Measurements from ENCODE around the gene HNRNPA3.

HNRNPA3 gene

GRCh38 chr2:177165061-177165583 lies 47.5 kb upstream of the HNRNPA3 start:
- Histone ChIP-seq H4K20me1 (ENCODE audit: control insufficient read depth, insufficient read depth, low read depth, low read length) (no peaks in the 10 kb centered on the region), H3K9me2 (replicated peaks; ENCODE audit: control insufficient read depth, low read length) (no peaks in the 10 kb centered on the region), H3K4me1 (ENCODE audit: control insufficient read depth, low read length) (peaks cover 28% of the 10 kb centered on the region), H3K4me2 (ENCODE audit: low read length) (peak overlapping the region; percentile 99), H3K9me3 (ENCODE audit: control insufficient read depth, insufficient read depth, low read length) (no peaks in the 10 kb centered on the region), H3K79me2 (ENCODE audit: control insufficient read depth, low read length) (no peaks in the 10 kb centered on the region), H3K4me3 (ENCODE audit: low read length) (peak overlapping the region; percentile 74), H3K27me3 (ENCODE audit: control insufficient read depth, low read length) (peaks cover 4% of the 10 kb centered on the region; the same call in 1 of the 2 replicates), H3K27ac (ENCODE audit: low read depth, low read length) (peak overlapping the region; percentile 7; the same call in 1 of the 2 replicates), H3K36me3 (ENCODE audit: control insufficient read depth, low read length) (no peaks in the 10 kb centered on the region), H3F3A (ENCODE audit: control insufficient read depth, insufficient read depth) (peaks cover 6% of the 10 kb centered on the region; the same call in 1 of the 2 replicates)
- TF ChIP-seq EZH2phosphoT487 (IDR thresholded peaks at IDR 0.05; ENCODE audit: borderline replicate concordance, low read length), result no peak
- no peak for TF ChIP-seq CTCF (IDR thresholded peaks at IDR 0.05; ENCODE audit: low read depth, low read length, poor library complexity, severe bottlenecking)

- H3K9me2 ChIP-seq (replicated peaks; ENCODE audit: control insufficient read depth, low read length), result no peaks in the 10 kb centered on the region
- peak overlapping the region; percentile 28; the same call in 1 of the 2 replicates for H3K27ac ChIP-seq (ENCODE audit: low read depth, low read length)
- TF ChIP-seq EZH2phosphoT487 (IDR thresholded peaks at IDR 0.05; ENCODE audit: borderline replicate concordance, low read length) (no peak), CTCF (IDR thresholded peaks at IDR 0.05; ENCODE audit: low read depth, low read length, poor library complexity, severe bottlenecking) (no peak)
Observed at GRCh38 chr2:177165721-177166711, 46.6 kb upstream of the HNRNPA3 start.

GRCh38 chr2:177169810-177170514 lies 42.6 kb upstream of the HNRNPA3 start:
- Histone ChIP-seq H3K27me3 (ENCODE audit: control insufficient read depth, low read length) (peaks cover 6% of the 10 kb centered on the region; the same call in 1 of the 2 replicates), H3K9me2 (replicated peaks; ENCODE audit: control insufficient read depth, low read length) (no peaks in the 10 kb centered on the region), H3K36me3 (ENCODE audit: control insufficient read depth, low read length) (no peaks in the 10 kb centered on the region), H3F3A (ENCODE audit: control insufficient read depth, insufficient read depth) (peaks cover 4% of the 10 kb centered on the region; the same call in 1 of the 2 replicates), H4K20me1 (ENCODE audit: control insufficient read depth, insufficient read depth, low read depth, low read length) (no peaks in the 10 kb centered on the region), H3K79me2 (ENCODE audit: control insufficient read depth, low read length) (no peaks in the 10 kb centered on the region), H3K4me2 (ENCODE audit: low read length) (no peak overlapping the region), H3K9me3 (ENCODE audit: control insufficient read depth, insufficient read depth, low read length) (no peaks in the 10 kb centered on the region), H3K4me3 (ENCODE audit: low read length) (no peak overlapping the region), H3K27ac (ENCODE audit: low read depth, low read length) (no peak overlapping the region), H3K4me1 (ENCODE audit: control insufficient read depth, low read length) (peaks cover 19% of the 10 kb centered on the region)
- TF ChIP-seq EZH2phosphoT487 (IDR thresholded peaks at IDR 0.05; ENCODE audit: borderline replicate concordance, low read length) (no peak), CTCF (IDR thresholded peaks at IDR 0.05; ENCODE audit: low read depth, low read length, poor library complexity, severe bottlenecking) (no peak)

More at GRCh38 chr2:177165721-177166711, 46.6 kb upstream of the HNRNPA3 start:
- H3K9me3 ChIP-seq (ENCODE audit: control insufficient read depth, insufficient read depth, low read length), result no peaks in the 10 kb centered on the region
- H3K27me3 ChIP-seq (ENCODE audit: control insufficient read depth, low read length), result peaks cover 4% of the 10 kb centered on the region; the same call in 1 of the 2 replicates
- peaks cover 28% of the 10 kb centered on the region for H3K4me1 ChIP-seq (ENCODE audit: control insufficient read depth, low read length)
- peak overlapping the region; percentile 99 for H3K4me2 ChIP-seq (ENCODE audit: low read length)
- no peaks in the 10 kb centered on the region for H3K36me3 ChIP-seq (ENCODE audit: control insufficient read depth, low read length)
- H3F3A ChIP-seq (ENCODE audit: control insufficient read depth, insufficient read depth), result peaks cover 6% of the 10 kb centered on the region; the same call in 1 of the 2 replicates
- no peaks in the 10 kb centered on the region for H4K20me1 ChIP-seq (ENCODE audit: control insufficient read depth, insufficient read depth, low read depth, low read length)
- peak overlapping the region; percentile 74 for H3K4me3 ChIP-seq (ENCODE audit: low read length)
- H3K79me2 ChIP-seq (ENCODE audit: control insufficient read depth, low read length), result no peaks in the 10 kb centered on the region
